Esophagus mucosa (tissue), 1 donor: Measurements from ENCODE around the gene SPATA17. TPM values are rescaled to one million over a fixed set of nuclear protein-coding genes. Genes with fewer than 3 reads are reported as not detected.
"Not testable (repeated sequence)": the region's sequence is repeated elsewhere in the genome, so short reads cannot be mapped to it uniquely, and the experiment has no call there.

Experiments
- ATAC-seq: fragments of 200-7000 bp; cut with Tn5 transposase; one replicate; pipeline ENCODE4 v1.9.1; 2020
- total RNA-seq: library from RNA; stranded (reverse); gene quantifications from one replicate; pipeline ENCODE4 v1.2.4, GENCODE V29; 2023
- donor health status: DM: yes; HTN: yes; CAD: no.

The SPATA17 gene
- total RNA-seq = 1.00 TPM

- peak; percentile 93 for ATAC-seq
These were observed at the start of gene SPATA17, which contains the start of gene GPATCH2 for GRCh38 chr1:217630711-217631591. TSS of gene SPATA17 (plus strand) at chr1:217631344. CDS start at chr1:217631379, 35 bp downstream. TSS of gene GPATCH2 (minus strand) at chr1:217631090. CDS start at chr1:217630971, 119 bp downstream.

GRCh38 chr1:217584286-217584811 is 46.8 kb upstream of the SPATA17 start:
- not testable (repeated sequence) for ATAC-seq

- ATAC-seq = no peak
These were observed 45.6 kb upstream of the SPATA17 start for GRCh38 chr1:217585577-217585976.

- no peak for ATAC-seq
These were observed 44.6 kb upstream of the SPATA17 start for GRCh38 chr1:217586586-217586985.

GRCh38 chr1:217590598-217590997 is 40.5 kb upstream of the SPATA17 start:
- no peak for ATAC-seq

GRCh38 chr1:217599154-217599553 is 32.0 kb upstream of the SPATA17 start:
- ATAC-seq = no peak

GRCh38 chr1:217602380-217602779 is 28.8 kb upstream of the SPATA17 start:
- no peak for ATAC-seq

- ATAC-seq = no peak
These were observed 25.8 kb upstream of the SPATA17 start for GRCh38 chr1:217605390-217605789.

- ATAC-seq = no peak
These were observed 16.9 kb upstream of the SPATA17 start for GRCh38 chr1:217614200-217614712.

- no peak for ATAC-seq
These were observed 14.0 kb upstream of the SPATA17 start for GRCh38 chr1:217617126-217617525.

- no peak for ATAC-seq
These were observed 10.3 kb upstream of the SPATA17 start for GRCh38 chr1:217620814-217621213.

- ATAC-seq = no peak
These were observed 9.1 kb upstream of the SPATA17 start for GRCh38 chr1:217622042-217622441.

GRCh38 chr1:217626321-217626720 is 4.8 kb upstream of the SPATA17 start:
- ATAC-seq = peak; percentile 51

GRCh38 chr1:217627431-217627830 is 3.7 kb upstream of the SPATA17 start:
- ATAC-seq = no peak

GRCh38 chr1:217642455-217642854 is 11.3 kb downstream of the SPATA17 start:
- ATAC-seq = no peak

- no peak for ATAC-seq
These were observed 16.6 kb downstream of the SPATA17 start for GRCh38 chr1:217647791-217648190.

- no peak for ATAC-seq
These were observed 19.5 kb downstream of the SPATA17 start for GRCh38 chr1:217650674-217651073.

- ATAC-seq = peak; percentile 99
These were observed 29.4 kb downstream of the SPATA17 start for GRCh38 chr1:217660353-217661062.

GRCh38 chr1:217661407-217661806 is 30.3 kb downstream of the SPATA17 start:
- ATAC-seq = no peak

GRCh38 chr1:217668351-217668940 is 37.3 kb downstream of the SPATA17 start:
- ATAC-seq = no peak

GRCh38 chr1:217673387-217673786 is 42.2 kb downstream of the SPATA17 start:
- no peak for ATAC-seq

GRCh38 chr1:217674028-217674729 is 43.0 kb downstream of the SPATA17 start:
- ATAC-seq = no peak
